Liver (tissue), 3 donors: ENCODE data around the gene NNMT.

Experiments
- ATF3 ChIP-seq: IDR thresholded peaks from 2 replicates; pipeline ENCODE4 v1.6.1; 2016; ENCODE audit warnings: antibody characterized with exemption
- CTCF ChIP-seq: fragments of 150-350 bp; IDR thresholded peaks from 2 replicates; pipeline ENCODE4 v1.5.1; 2017; ENCODE audit warnings: improper control_type of control experiment, low read depth, low read length; ENCODE audit not compliant: missing input control
- EGR1 ChIP-seq, 2 donors: IDR thresholded peaks; 2 replicates each; pipeline ENCODE4 v1.6.1; 2016 to 2018; ENCODE audit warnings: antibody characterized with exemption in 2 of 2, low read depth in 2 of 2
- GABPA ChIP-seq, 2 donors: IDR thresholded peaks in 1 of 2; conservative IDR thresholded peaks in 1 of 2; 2 replicates each; pipeline ENCODE4 v1.6.1; 2016; ENCODE audit warnings: antibody characterized with exemption in 2 of 2, mild to moderate bottlenecking in 1 of 2, moderate library complexity in 1 of 2
- HNF4A ChIP-seq, 2 donors: conservative IDR thresholded peaks; 2 replicates each; pipeline ENCODE4 v1.6.1; 2016; ENCODE audit warnings: antibody characterized with exemption in 2 of 2, mild to moderate bottlenecking in 2 of 2
- JUND ChIP-seq, 2 donors: IDR thresholded peaks; 2 replicates each; pipeline ENCODE4 v1.6.1; 2016; ENCODE audit warnings: antibody characterized with exemption in 2 of 2
- MAX ChIP-seq: IDR thresholded peaks from 2 replicates; pipeline ENCODE4 v1.6.1; 2016; ENCODE audit warnings: antibody characterized with exemption
- RAD21 ChIP-seq, 2 donors: IDR thresholded peaks; 2 replicates each; pipeline ENCODE4 v1.6.1; 2016; ENCODE audit warnings: antibody characterized with exemption in 2 of 2, mild to moderate bottlenecking in 2 of 2
- REST ChIP-seq: IDR thresholded peaks from 2 replicates; pipeline ENCODE4 v1.6.1; 2016; ENCODE audit warnings: antibody characterized with exemption, mild to moderate bottlenecking
- RXRA ChIP-seq, 2 donors: IDR thresholded peaks; 2 replicates each; pipeline ENCODE4 v1.6.1; 2017 to 2018; ENCODE audit warnings: antibody characterized with exemption in 2 of 2, mild to moderate bottlenecking in 1 of 2
- SP1 ChIP-seq: IDR thresholded peaks from 2 replicates; pipeline ENCODE4 v1.6.1; 2018; ENCODE audit warnings: antibody characterized with exemption, mild to moderate bottlenecking
- TAF1 ChIP-seq: conservative IDR thresholded peaks from 2 replicates; pipeline ENCODE4 v1.6.1; 2016; ENCODE audit warnings: antibody characterized with exemption, mild to moderate bottlenecking
- YY1 ChIP-seq: IDR thresholded peaks from 2 replicates; pipeline ENCODE4 v1.6.1; 2016; ENCODE audit warnings: antibody characterized with exemption, mild to moderate bottlenecking
- donor health status: healthy.
- donor health status: healthy.

GRCh38 chr11:114282488-114282887 is 13.7 kb upstream of the NNMT start:
- TF ChIP-seq RAD21 (IDR thresholded peaks at IDR 0.05) (no peak), CTCF (no peak), RXRA (IDR thresholded peaks at IDR 0.05) (no peak), JUND (IDR thresholded peaks at IDR 0.05) (no peak), TAF1 (no peak), GABPA (IDR thresholded peaks at IDR 0.05 in 1 of 2, conservative IDR thresholded peaks at IDR 0.05 in 1 of 2) (no peak), SP1 (no peak), REST (no peak), HNF4A (conservative IDR thresholded peaks at IDR 0.05) (no peak), MAX (no peak), YY1 (no peak), ATF3 (no peak), EGR1 (IDR thresholded peaks at IDR 0.05; ENCODE audit: low read depth in 2 of 2) (no peak)
